T-helper 1 cell treated with Interleukin-12 subunit alpha and Interleukin-12 subunit beta and Interleukin-4 antibody, amounts not matched to agents 30 μg/mL and 1 μg/mL, for 36 hours (primary cell): Measurements from ENCODE around the gene LIF.
"Not testable (repeated sequence)": the region's sequence is repeated elsewhere in the genome, so short reads cannot be mapped to it uniquely, and the experiment has no call there.

Experiments used
- H3K27ac Mint-ChIP-seq: one replicate; pipeline ENCODE4 v1.8.0; 2021; ENCODE audit warnings: mild to moderate bottlenecking, mixed read lengths
- H3K27me3 Mint-ChIP-seq: one replicate; pipeline ENCODE4 v1.8.0; 2021; ENCODE audit warnings: low read depth, mixed read lengths
- H3K36me3 Mint-ChIP-seq: one replicate; pipeline ENCODE4 v1.8.0; 2021; ENCODE audit warnings: low read depth, mixed read lengths
- H3K4me1 Mint-ChIP-seq: one replicate; pipeline ENCODE4 v1.8.0; 2021; ENCODE audit warnings: low read depth, mixed read lengths
- H3K4me3 Mint-ChIP-seq: one replicate; pipeline ENCODE4 v1.8.0; 2021; ENCODE audit warnings: mild to moderate bottlenecking, moderate library complexity, mixed read lengths
- H3K9me3 Mint-ChIP-seq: one replicate; pipeline ENCODE4 v1.8.0; 2021; ENCODE audit warnings: mixed read lengths

Gene LIF

GRCh38 chr22:30235687-30236170 lies 10.8 kb downstream of the LIF start:
- no peaks in the 10 kb centered on the region for H3K27me3 Mint-ChIP-seq
- no peak overlapping the region for H3K27ac Mint-ChIP-seq
- H3K36me3 Mint-ChIP-seq: peaks cover 9% of the 10 kb centered on the region
- H3K4me3 Mint-ChIP-seq: no peak overlapping the region
- H3K9me3 Mint-ChIP-seq: no peaks in the 10 kb centered on the region
- peaks cover 19% of the 10 kb centered on the region for H3K4me1 Mint-ChIP-seq

- Mint-ChIP-seq H3K36me3 (peaks cover 5% of the 10 kb centered on the region), H3K27me3 (no peaks in the 10 kb centered on the region), H3K4me1 (peaks cover 18% of the 10 kb centered on the region), H3K4me3 (no peak overlapping the region), H3K9me3 (no peaks in the 10 kb centered on the region), H3K27ac (no peak overlapping the region)
These were observed 11.6 kb downstream of the LIF start for GRCh38 chr22:30234786-30235470.

GRCh38 chr22:30234325-30234724 lies 12.2 kb downstream of the LIF start:
- not testable (repeated sequence) for H3K36me3 Mint-ChIP-seq, H3K27ac Mint-ChIP-seq, H3K27me3 Mint-ChIP-seq, H3K4me3 Mint-ChIP-seq, H3K9me3 Mint-ChIP-seq
- H3K4me1 Mint-ChIP-seq: peaks cover 18% of the 10 kb centered on the region

DNA sequence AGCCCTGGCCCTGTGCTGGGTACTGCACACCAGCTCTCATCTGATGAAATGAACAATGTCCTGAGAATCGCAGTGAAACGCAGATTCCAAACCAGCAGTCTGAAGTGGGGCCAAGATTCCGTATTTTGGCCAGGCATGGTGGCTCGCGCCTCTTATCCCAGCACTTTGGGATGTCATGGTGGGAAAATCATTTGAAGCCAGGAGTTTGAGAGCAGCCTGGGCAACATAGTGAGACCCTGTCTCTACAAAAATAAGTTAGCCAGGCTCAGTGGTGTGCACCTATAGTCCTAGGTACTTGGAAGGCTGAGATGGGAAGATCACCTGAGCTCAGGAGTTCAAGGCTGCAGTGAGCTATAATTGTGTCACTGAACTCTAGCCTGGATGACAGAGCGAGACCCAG lies 13.0 kb downstream of the LIF start:
- Mint-ChIP-seq H3K36me3 (no peaks in the 10 kb centered on the region), H3K4me1 (peaks cover 15% of the 10 kb centered on the region), H3K4me3 (no peak overlapping the region), H3K27me3 (no peaks in the 10 kb centered on the region), H3K27ac (no peak overlapping the region), H3K9me3 (no peaks in the 10 kb centered on the region)

GRCh38 chr22:30232716-30233218 lies 13.8 kb downstream of the LIF start:
- Mint-ChIP-seq H3K27ac (no peak overlapping the region), H3K27me3 (no peaks in the 10 kb centered on the region), H3K36me3 (no peaks in the 10 kb centered on the region), H3K4me1 (peaks cover 20% of the 10 kb centered on the region), H3K4me3 (no peak overlapping the region), H3K9me3 (no peaks in the 10 kb centered on the region)

DNA sequence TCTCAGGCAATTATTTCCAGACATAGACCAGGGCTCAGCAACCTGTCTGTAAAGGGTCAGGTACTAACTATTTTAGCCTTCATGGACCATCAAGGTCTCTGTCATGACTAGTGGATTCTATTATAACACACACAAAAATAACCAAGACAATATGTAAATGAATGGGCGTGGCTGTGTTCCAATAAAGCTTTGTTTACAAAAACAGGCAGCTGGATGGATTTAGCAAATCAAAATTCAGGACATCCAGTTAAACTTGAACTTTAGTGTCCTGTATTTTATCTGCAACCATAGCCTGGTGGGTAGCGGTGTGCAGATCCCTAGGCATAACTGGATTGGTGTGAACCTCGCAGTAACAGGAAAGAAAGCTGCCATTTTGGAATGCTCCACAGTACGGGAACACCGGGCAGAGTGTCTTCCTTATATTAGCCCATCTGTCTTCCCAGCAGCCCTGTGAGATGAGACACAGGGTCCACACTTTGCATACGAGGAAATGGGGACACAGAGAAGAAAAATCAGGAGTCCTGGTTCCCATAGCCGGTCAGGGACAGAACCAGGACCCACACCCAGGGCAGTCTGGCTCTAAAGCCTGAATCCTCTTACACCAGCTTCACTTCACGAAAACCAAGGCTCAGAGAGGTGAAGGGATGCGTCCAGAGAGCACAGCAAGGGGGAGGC lies 15.6 kb downstream of the LIF start:
- no peaks in the 10 kb centered on the region for H3K9me3 Mint-ChIP-seq
- H3K27me3 Mint-ChIP-seq: no peaks in the 10 kb centered on the region
- H3K36me3 Mint-ChIP-seq: no peaks in the 10 kb centered on the region
- peaks cover 30% of the 10 kb centered on the region for H3K4me1 Mint-ChIP-seq
- H3K27ac Mint-ChIP-seq: no peak overlapping the region
- no peak overlapping the region for H3K4me3 Mint-ChIP-seq

GRCh38 chr22:30230330-30230729 lies 16.2 kb downstream of the LIF start:
- Mint-ChIP-seq H3K4me3 (no peak overlapping the region), H3K27ac (no peak overlapping the region), H3K9me3 (no peaks in the 10 kb centered on the region), H3K27me3 (no peaks in the 10 kb centered on the region), H3K4me1 (peaks cover 28% of the 10 kb centered on the region), H3K36me3 (no peaks in the 10 kb centered on the region)

DNA sequence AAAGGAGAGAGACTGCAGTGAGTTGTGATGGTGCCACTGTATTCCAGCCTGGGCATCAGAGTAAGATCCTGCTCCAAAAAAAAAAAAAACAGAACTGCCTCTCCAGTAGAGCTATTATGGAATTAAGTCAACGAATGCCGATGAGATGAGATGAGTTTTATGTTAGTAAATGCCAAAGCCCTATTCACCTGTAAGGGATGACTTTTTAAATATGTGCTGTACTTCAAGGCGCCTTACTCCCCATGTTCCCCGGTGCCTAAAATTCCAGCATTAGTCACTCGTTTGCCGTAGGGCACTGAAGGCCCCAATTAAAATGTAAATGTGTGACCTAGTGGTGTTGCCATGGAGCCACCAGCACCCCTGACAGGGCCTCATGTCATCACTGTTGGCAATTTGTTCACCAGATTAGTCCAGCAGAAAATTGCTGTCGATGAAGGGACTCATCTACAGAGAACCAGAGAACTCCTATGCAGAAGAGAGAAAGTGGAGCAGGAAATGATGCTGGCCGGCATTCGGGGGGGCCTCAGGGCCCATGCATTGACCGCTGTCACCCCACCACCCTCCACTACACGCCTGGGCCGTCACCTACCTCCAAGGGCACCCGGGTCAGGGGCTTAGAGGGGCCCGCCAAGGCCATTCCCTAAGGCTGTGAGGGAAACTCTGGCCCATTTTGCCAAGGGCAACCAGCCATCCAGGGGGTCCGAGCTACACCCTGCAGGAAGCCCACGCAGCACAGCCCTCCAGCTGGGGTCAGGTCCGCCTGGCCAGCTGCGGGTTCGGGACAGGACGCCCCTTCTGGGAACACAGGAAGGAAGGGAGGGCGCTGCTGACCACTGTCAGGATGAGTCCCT lies 17.8 kb downstream of the LIF start:
- peak overlapping the region; percentile 31 for H3K27ac Mint-ChIP-seq
- no peaks in the 10 kb centered on the region for H3K36me3 Mint-ChIP-seq

GRCh38 chr22:30227438-30228228 lies 18.9 kb downstream of the LIF start:
- peak overlapping the region; percentile 3 for H3K27ac Mint-ChIP-seq
- H3K36me3 Mint-ChIP-seq: no peaks in the 10 kb centered on the region
- H3K4me3 Mint-ChIP-seq: no peak overlapping the region
- H3K4me1 Mint-ChIP-seq: peaks cover 44% of the 10 kb centered on the region
- peaks cover 4% of the 10 kb centered on the region for H3K9me3 Mint-ChIP-seq
- no peaks in the 10 kb centered on the region for H3K27me3 Mint-ChIP-seq

More for the DNA sequence above, 17.8 kb downstream of the LIF start:
- H3K27me3 Mint-ChIP-seq: no peaks in the 10 kb centered on the region
- peaks cover 4% of the 10 kb centered on the region for H3K9me3 Mint-ChIP-seq
- no peak overlapping the region for H3K4me3 Mint-ChIP-seq
- peaks cover 34% of the 10 kb centered on the region for H3K4me1 Mint-ChIP-seq

GRCh38 chr22:30226192-30226832 lies 20.2 kb downstream of the LIF start:
- Mint-ChIP-seq H3K27me3 (no peaks in the 10 kb centered on the region), H3K4me1 (peaks cover 56% of the 10 kb centered on the region), H3K36me3 (no peaks in the 10 kb centered on the region), H3K27ac (peak overlapping the region; percentile 1), H3K4me3 (no peak overlapping the region), H3K9me3 (peaks cover 4% of the 10 kb centered on the region)

- H3K27me3 Mint-ChIP-seq: no peaks in the 10 kb centered on the region
- peaks cover 4% of the 10 kb centered on the region for H3K9me3 Mint-ChIP-seq
- peak overlapping the region; percentile 38 for H3K27ac Mint-ChIP-seq
- no peaks in the 10 kb centered on the region for H3K36me3 Mint-ChIP-seq
- H3K4me3 Mint-ChIP-seq: no peak overlapping the region
- H3K4me1 Mint-ChIP-seq: peaks cover 63% of the 10 kb centered on the region
These were observed 21.2 kb downstream of the LIF start for GRCh38 chr22:30225220-30225927.

DNA sequence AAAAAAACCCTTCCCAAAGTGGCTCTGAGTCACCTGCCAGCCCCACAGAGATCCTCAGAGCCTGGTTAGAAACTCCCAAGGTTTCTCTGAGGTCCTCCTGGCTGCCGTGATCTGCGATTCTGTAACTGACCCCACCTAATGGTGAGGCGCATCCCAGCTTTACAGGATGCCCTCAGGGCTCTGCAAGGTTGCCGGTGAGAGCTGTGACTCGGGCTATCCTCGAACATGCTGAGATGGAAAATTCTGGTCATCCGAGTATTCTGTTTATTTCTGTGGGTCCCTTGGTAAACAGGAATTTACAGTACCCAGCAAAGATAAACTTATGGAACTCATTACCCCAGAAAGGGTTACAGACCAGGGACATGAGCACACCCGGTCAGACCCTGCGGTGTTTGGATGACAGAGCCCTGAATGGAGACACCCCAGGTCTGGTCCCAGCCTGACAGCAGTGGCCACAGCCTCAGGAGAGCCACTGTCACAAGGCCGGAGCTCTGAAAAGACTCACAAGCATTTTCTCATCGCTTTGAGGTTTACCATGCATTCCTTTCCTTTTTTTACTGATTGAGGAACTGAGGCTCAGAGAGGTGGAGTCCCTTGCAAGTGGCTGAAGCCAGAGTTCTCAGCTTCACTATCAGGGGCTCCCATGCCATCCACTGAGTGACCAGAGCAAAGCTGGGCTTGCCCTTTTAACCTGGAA lies 22.2 kb downstream of the LIF start:
- Mint-ChIP-seq H3K9me3 (peaks cover 4% of the 10 kb centered on the region), H3K27ac (no peak overlapping the region), H3K4me3 (no peak overlapping the region), H3K4me1 (peaks cover 74% of the 10 kb centered on the region), H3K27me3 (no peaks in the 10 kb centered on the region), H3K36me3 (peaks cover 2% of the 10 kb centered on the region)

DNA sequence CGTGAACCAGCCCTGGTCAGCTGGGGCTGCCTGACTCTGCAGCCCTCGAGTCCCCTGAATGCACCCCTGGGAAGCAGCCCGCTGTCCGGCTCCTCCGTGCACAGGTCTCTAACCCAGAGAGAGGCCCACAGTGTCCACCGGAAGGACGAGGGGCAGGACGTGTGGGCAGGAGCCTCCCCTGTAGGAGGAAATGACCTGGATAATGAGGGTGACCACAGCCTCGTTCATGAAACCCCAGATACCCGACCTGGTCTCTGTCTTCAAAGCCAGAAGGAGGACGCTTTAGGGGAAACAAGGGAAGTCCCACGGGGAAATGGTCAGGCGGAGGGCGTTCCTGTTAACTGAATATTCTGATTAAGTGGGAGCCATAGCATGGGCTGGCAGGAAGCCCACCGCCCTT lies 23.3 kb downstream of the LIF start:
- Mint-ChIP-seq H3K27ac (peak overlapping the region; percentile 26), H3K9me3 (peaks cover 4% of the 10 kb centered on the region), H3K4me3 (no peak overlapping the region), H3K4me1 (peaks cover 74% of the 10 kb centered on the region), H3K27me3 (no peaks in the 10 kb centered on the region), H3K36me3 (peaks cover 2% of the 10 kb centered on the region)
